Measurements from ENCODE around the gene CDK9. TPM values are rescaled to one million over a fixed set of nuclear protein-coding genes. Genes with fewer than 3 reads are reported as not detected.
A peak's percentile ranks its signal among the peaks of the same experiment; 100 is the strongest.
"Not testable (repeated sequence)": the region's sequence is repeated elsewhere in the genome, so short reads cannot be mapped to it uniquely, and the experiment has no call there.

Gene CDK9
- total and polyA plus RNA-seq, 5 experiments from 2014 or later = 28.3 to 147 (median 62.9) TPM

DNA sequence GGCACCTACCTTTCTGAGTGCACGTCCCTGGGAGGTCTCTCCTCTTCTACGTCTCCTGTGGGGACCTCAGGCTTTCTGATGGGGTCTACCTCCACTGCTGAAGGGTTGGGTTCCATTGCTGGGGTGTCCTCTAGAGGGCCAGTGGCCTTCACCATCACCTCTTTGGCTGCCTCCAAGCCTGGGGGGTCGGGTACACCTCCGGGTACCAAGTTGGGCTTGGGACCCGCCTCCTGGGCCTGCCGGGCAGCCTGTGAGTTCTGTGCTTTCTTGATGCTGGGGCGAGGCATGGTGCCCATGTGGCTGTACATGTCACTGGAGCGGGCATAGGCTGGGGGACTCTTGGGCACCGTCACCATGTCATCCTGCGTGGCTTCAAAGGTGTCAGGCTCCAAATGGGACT, 11.9 kb upstream of the CDK9 start:
- POLR2A ChIA-PET = interaction anchor here (4.4 kb wide), 1 partner anchor 10 kb away, joined by 44 read pairs; the partner anchor contains the start of gene CDK9

GRCh38 chr9:127776195-127776923, 9.5 kb upstream of the CDK9 start:
- POLR2A ChIA-PET = interaction anchor here (0.6 to 4.4 kb wide), 15 partner anchors 8 to 210 kb away, joined by 3 to 44 read pairs (median 5); partner anchors contain the start of genes CDK9, ST6GALNAC4 and TOR2A
- peak overlapping the region; percentile 90 to 100 (median 98) for H3K4me3 Mint-ChIP-seq
- H3K27me3 Mint-ChIP-seq = no peaks in the 10 kb centered on the region
- peaks cover 3 to 26% (median 5%) of the 10 kb centered on the region in 3 donors for H3K36me3 Mint-ChIP-seq
- H3K27ac Mint-ChIP-seq = peak overlapping the region; percentile 93 to 99 (median 97)
- DNase-seq (peak; percentile 58 to 92 (median 78)), ATAC-seq (peak; percentile 59 to 77)
- peaks cover 18 to 74% (median 59%) of the 10 kb centered on the region in 4 donors for H3K4me1 Mint-ChIP-seq
- no peaks in the 10 kb centered on the region for H3K9me3 Mint-ChIP-seq

More for the DNA sequence above, 11.9 kb upstream of the CDK9 start:
- peak overlapping the region in 9 of 10 donors; percentile 74 to 93 (median 88) for H3K27ac Mint-ChIP-seq
- H3K36me3 Mint-ChIP-seq = peaks cover 3 to 29% (median 5%) of the 10 kb centered on the region in 3 donors
- DNase-seq = no peak
- peak overlapping the region; percentile 25 to 82 (median 40) for H3K4me3 Mint-ChIP-seq
- H3K4me1 Mint-ChIP-seq = peaks cover 29 to 77% (median 62%) of the 10 kb centered on the region in 4 donors
- H3K27me3 Mint-ChIP-seq = no peaks in the 10 kb centered on the region
- ATAC-seq = no peak
- no peaks in the 10 kb centered on the region for H3K9me3 Mint-ChIP-seq

DNA sequence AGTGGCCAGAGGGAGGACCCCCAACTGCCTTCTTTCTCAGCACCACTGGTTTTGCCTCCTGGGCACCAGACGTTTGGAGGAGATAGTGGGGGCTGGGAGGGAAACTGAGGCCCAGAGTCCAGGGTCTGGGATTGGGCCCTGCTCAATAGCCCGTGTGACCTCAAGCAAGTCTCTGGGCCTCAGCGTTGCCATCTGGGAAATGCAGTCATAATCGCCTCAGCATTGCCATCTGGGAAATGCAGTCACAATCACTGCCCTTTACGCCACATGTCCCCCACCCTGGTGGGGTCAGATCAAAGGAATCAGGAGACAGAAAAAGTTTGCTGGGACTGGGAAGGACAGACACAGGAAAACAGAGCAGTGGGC, 8.9 kb upstream of the CDK9 start:
- Mint-ChIP-seq H3K27ac (peak overlapping the region; percentile 93 to 99 (median 97)), H3K4me1 (peaks cover 20 to 74% (median 56%) of the 10 kb centered on the region in 4 donors), H3K36me3 (peaks cover 3 to 25% (median 5%) of the 10 kb centered on the region in 3 donors), H3K9me3 (no peaks in the 10 kb centered on the region), H3K27me3 (no peaks in the 10 kb centered on the region), H3K4me3 (peak overlapping the region; percentile 90 to 100 (median 98))
- POLR2A ChIA-PET = interaction anchor here (0.6 to 4.4 kb wide), 12 partner anchors 8 to 211 kb away, joined by 3 to 44 read pairs (median 5); partner anchors contain the start of genes CDK9 and ST6GALNAC4
- no peak for ATAC-seq
- no peak for DNase-seq

GRCh38 chr9:127777368-127777980, 8.4 kb upstream of the CDK9 start:
- Mint-ChIP-seq H3K9me3 (no peaks in the 10 kb centered on the region), H3K4me3 (peak overlapping the region; percentile 90 to 100 (median 98)), H3K4me1 (peaks cover 20 to 77% (median 57%) of the 10 kb centered on the region in 4 donors), H3K36me3 (peaks cover 3 to 23% (median 5%) of the 10 kb centered on the region in 3 donors), H3K27me3 (no peaks in the 10 kb centered on the region), H3K27ac (peak overlapping the region; percentile 93 to 99 (median 97))
- DNase-seq = no peak
- POLR2A ChIA-PET = interaction anchor here (0.7 to 9.1 kb wide), 5 partner anchors 11 to 285 kb away, joined by 3 to 237 read pairs (median 3); no protein-coding TSS in a partner anchor
- no peak for ATAC-seq

DNA sequence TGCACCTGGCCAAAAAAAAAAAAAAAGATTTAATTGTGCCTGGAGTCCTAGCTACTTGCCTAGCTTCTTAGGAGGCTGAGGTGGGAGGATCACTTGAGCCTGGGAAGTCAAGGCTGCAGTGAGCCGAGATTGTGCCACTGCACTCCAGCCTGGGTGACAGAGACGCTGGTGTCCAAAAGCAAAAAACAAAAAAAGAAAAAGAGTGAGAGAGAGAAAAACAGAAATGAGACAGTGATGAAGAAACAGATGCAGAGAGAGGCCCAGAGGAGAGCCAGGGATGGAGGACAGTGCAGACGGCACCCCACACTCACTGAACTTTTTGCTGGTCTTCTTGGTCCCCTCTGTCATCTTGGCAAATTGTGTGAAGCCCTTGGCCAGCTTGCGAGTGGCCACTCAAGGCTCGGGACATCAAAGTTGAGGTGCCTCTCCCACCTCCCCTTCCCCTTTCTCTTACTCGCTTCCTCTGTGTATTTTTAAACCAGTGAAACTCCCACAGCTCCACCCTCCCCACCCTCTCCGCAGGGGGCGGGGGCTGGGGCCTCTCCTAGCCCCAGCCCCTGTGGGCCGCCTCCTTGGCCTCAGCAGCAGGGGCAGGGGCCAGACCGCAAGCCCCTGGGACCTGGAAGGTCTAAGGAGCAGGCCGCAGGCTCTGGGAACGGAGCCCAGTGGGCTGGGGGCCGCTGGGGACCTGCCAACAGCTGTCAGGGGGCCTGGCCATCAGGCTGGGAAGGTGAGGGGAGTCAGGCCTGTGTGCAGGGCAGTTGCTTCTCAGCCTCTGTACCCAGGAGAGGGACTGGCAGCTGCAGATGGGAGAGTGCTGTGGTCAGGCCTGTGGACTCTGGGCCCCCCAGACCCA, 7.3 kb upstream of the CDK9 start, which contains the start of gene SH2D3C:
Gene SH2D3C, minus strand, starts transcription at position 387 of the 856 bp plus-strand sequence. Its CDS starts 39 bp downstream, at position 348.
- no peaks in the 10 kb centered on the region for H3K9me3 Mint-ChIP-seq
- H3K4me1 Mint-ChIP-seq = peaks cover 26 to 79% (median 61%) of the 10 kb centered on the region in 4 donors
- DNase-seq = peak in 4 of 10 donors; percentile 38 to 45 (median 40)
- no peaks in the 10 kb centered on the region for H3K27me3 Mint-ChIP-seq
- H3K36me3 Mint-ChIP-seq = peaks cover 3 to 15% (median 5%) of the 10 kb centered on the region in 3 donors
- peak within 1 kb of the TSS; percentile 93 to 99 (median 97) for H3K27ac Mint-ChIP-seq
- H3K4me3 Mint-ChIP-seq = peak within 1 kb of the TSS; percentile 90 to 100 (median 98)
- POLR2A ChIA-PET = interaction anchor here (0.6 to 9.1 kb wide), 17 partner anchors 12 to 284 kb away, joined by 3 to 237 read pairs (median 3); partner anchors contain the start of gene TOR2A
- ATAC-seq = peak; percentile 22 to 41

DNA sequence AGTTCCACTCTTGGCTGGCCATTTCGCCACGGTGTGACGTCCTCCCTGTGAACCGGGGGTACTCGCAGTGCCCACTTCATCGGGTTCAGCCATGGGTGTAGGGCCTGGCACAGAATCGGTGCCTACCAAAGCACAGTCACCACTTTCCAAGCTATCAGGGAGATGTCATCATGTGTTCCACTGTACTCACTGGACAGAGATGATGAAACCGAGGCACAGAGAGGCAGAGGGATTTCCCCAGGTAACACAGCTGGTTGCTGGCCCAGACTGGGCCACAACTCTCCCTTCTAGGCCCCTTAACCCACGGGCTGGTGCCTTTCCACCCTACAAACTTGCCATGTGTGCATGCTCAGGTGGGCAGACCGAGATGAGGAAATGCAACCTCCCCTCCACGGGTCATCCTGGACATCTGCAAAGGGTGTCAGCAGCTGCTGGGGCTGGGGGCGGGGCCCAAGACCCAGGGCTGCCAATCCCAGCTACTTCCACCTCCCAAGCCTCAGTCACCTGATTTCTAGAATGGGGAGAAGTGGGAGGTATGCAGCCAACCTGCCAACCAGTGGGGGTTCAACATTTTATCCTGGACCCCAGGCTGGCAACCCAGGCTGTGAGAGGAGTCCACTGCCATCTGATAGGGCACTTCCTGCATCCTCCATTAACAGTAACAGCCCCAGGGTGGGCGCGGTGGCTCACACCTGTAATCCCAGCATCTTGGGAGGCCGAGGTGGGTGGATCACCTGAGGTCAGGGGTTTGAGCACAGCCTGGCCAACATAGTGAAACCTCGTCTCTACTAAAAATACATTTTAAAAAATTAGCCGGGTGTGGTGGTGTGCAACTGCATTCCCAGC, 6.5 kb upstream of the CDK9 start:
- H3K27ac Mint-ChIP-seq = peak overlapping the region; percentile 71 to 99 (median 96)
- POLR2A ChIA-PET = interaction anchor here (0.6 to 9.1 kb wide), 13 partner anchors 13 to 138 kb away, joined by 3 to 237 read pairs (median 4); partner anchors contain the start of genes ST6GALNAC4 and TOR2A
- peak; percentile 9 to 29 for ATAC-seq
- H3K4me1 Mint-ChIP-seq = peaks cover 30 to 79% (median 62%) of the 10 kb centered on the region in 4 donors
- no peaks in the 10 kb centered on the region for H3K27me3 Mint-ChIP-seq
- no peaks in the 10 kb centered on the region for H3K9me3 Mint-ChIP-seq
- H3K4me3 Mint-ChIP-seq = peak overlapping the region; percentile 90 to 100 (median 98)
- H3K36me3 Mint-ChIP-seq = peaks cover 0 to 7% (median 5%) of the 10 kb centered on the region in 3 donors
- no peak for DNase-seq

GRCh38 chr9:127780126-127780885, 5.5 kb upstream of the CDK9 start:
- DNase-seq = no peak
- Mint-ChIP-seq H3K4me3 (peak overlapping the region in 9 of 10 donors; percentile 0 to 100 (median 52)), H3K27me3 (no peaks in the 10 kb centered on the region), H3K36me3 (peaks cover 0 to 5% (median 2%) of the 10 kb centered on the region in 3 donors), H3K4me1 (peaks cover 31 to 77% (median 64%) of the 10 kb centered on the region in 4 donors), H3K9me3 (no peaks in the 10 kb centered on the region), H3K27ac (peak overlapping the region; percentile 89 to 99 (median 96))
- no peak for ATAC-seq
- POLR2A ChIA-PET = interaction anchor here (0.6 to 9.1 kb wide), 10 partner anchors 14 to 850 kb away, joined by 3 to 237 read pairs (median 5); partner anchors contain the start of gene TOR2A

DNA sequence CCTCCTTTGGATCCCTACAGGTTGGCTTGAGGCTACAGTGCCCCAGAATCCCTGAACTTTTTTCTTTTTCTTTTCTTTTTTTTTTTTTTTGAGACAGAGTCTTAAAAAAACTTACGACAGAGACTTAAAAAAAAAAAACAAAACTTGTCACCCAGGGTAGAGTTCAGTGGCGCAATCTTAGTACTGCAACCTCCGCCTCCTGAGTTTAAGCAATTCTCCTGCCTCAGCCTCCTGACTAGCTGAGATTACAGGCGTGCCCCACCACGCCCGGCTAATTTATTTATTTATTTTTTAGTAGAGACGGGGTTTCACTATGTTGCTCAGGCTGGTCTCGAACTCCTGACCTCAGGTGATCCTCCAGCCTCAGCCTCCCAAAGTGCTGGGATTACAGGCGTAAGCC, 4.9 kb upstream of the CDK9 start:
- H3K9me3 Mint-ChIP-seq, H3K27me3 Mint-ChIP-seq, ATAC-seq, H3K36me3 Mint-ChIP-seq: not testable (repeated sequence)
- H3K27ac Mint-ChIP-seq = peak overlapping the region; percentile 86 to 99 (median 94)
- DNase-seq = peak in 1 of 10 donors; percentile 38
- peaks cover 31 to 77% (median 63%) of the 10 kb centered on the region in 4 donors for H3K4me1 Mint-ChIP-seq
- POLR2A ChIA-PET = interaction anchor here (0.6 to 9.1 kb wide), 8 partner anchors 15 to 851 kb away, joined by 3 to 237 read pairs (median 6); partner anchors contain the start of gene TOR2A
- peak overlapping the region in 6 of 10 donors; percentile 11 to 100 (median 52) for H3K4me3 Mint-ChIP-seq

GRCh38 chr9:127781806-127782205, 4.0 kb upstream of the CDK9 start:
- Mint-ChIP-seq H3K36me3 (peaks cover 0 to 5% (median 4%) of the 10 kb centered on the region in 3 donors), H3K27ac (peak overlapping the region; percentile 81 to 99 (median 91)), H3K4me1 (peaks cover 29 to 73% (median 60%) of the 10 kb centered on the region in 4 donors), H3K27me3 (no peaks in the 10 kb centered on the region), H3K9me3 (no peaks in the 10 kb centered on the region), H3K4me3 (peak overlapping the region in 7 of 10 donors; percentile 20 to 62 (median 26))
- DNase-seq (no peak), ATAC-seq (no peak)
- POLR2A ChIA-PET = interaction anchor here (0.9 to 9.1 kb wide), 3 partner anchors 15 to 46 kb away, joined by 5 to 237 read pairs (median 54); partner anchors contain the start of gene TOR2A
